K562 (cell line): ENCODE results near the gene LY6G6D. TPM values are rescaled to one million over a fixed set of nuclear protein-coding genes. Genes with fewer than 3 reads are reported as not detected.

ENCODE experiments used
- CBX5 ChIP-seq: IDR thresholded peaks from 2 replicates; pipeline ENCODE4 v1.6.1; 2014; ENCODE audit warnings: low read depth, borderline replicate concordance
- CGGBP1 ChIP-seq: fragments of 250-450 bp; sonication (Bioruptor Pico); IDR thresholded peaks from 2 replicates; pipeline ENCODE4 v1.9.0; 2021; ENCODE audit warnings: mild to moderate bottlenecking
- CREBBP ChIP-seq: IDR thresholded peaks from one replicate; pipeline ENCODE4 v1.6.1; 2012; ENCODE audit warnings: low read depth, mild to moderate bottlenecking, control low read depth, inconsistent platforms, low read length
- E2F6 ChIP-seq, 2 experiments: IDR thresholded peaks; 2 replicates each; pipeline ENCODE4 v1.6.1; 2011; ENCODE audit warnings: borderline replicate concordance in 1 of 2, control low read depth in 1 of 2, low read depth in 1 of 2, low read length in 1 of 2, mild to moderate bottlenecking in 1 of 2, mixed read lengths in 1 of 2, moderate library complexity in 1 of 2; ENCODE audit not compliant: insufficient read depth in 1 of 2, insufficient read length in 1 of 2, poor library complexity in 1 of 2, severe bottlenecking in 1 of 2; ENCODE audit errors: extremely low read depth in 1 of 2
- ERF ChIP-seq: fragments of 450-650 bp; formaldehyde crosslinking; IDR thresholded peaks from 2 replicates; pipeline ENCODE4 v1.4.0; 2020; ENCODE audit warnings: mild to moderate bottlenecking, mixed read lengths
- HLTF ChIP-seq: fragments of 450-650 bp; IDR thresholded peaks from 2 replicates; pipeline ENCODE4 v1.6.1; 2016
- HNRNPH1 ChIP-seq: fragments of 200-400 bp; formaldehyde crosslinking; optimal IDR thresholded peaks from 2 replicates; pipeline ENCODE3; 2017; ENCODE audit warnings: low read depth, mild to moderate bottlenecking, low read length, moderate library complexity
- HNRNPK ChIP-seq: fragments of 200-400 bp; formaldehyde crosslinking; IDR thresholded peaks from one replicate; pipeline ENCODE4 v1.6.1; 2018; ENCODE audit warnings: mild to moderate bottlenecking, low read depth, low read length; ENCODE audit not compliant: poor library complexity, severe bottlenecking
- KLF13 ChIP-seq: fragments of 450-650 bp; IDR thresholded peaks from 2 replicates; pipeline ENCODE4 v1.6.1; 2016; ENCODE audit warnings: missing genetic modification characterization, low read depth, mild to moderate bottlenecking, missing compliant biosample characterization, moderate library complexity, borderline replicate concordance
- LARP7 ChIP-seq: fragments of 450-650 bp; IDR thresholded peaks from 2 replicates; pipeline ENCODE4 v1.6.1; 2016
- LCOR ChIP-seq: sonication (generic); formaldehyde crosslinking; IDR thresholded peaks from 2 replicates; pipeline ENCODE4 v1.8.0; 2022; ENCODE audit warnings: mild to moderate bottlenecking, missing genetic modification reagents
- MCM2 ChIP-seq: fragments of 450-650 bp; IDR thresholded peaks from 2 replicates; pipeline ENCODE4 v1.6.1; 2017; ENCODE audit warnings: low read depth, mild to moderate bottlenecking
- MTA1 ChIP-seq: fragments of 450-650 bp; IDR thresholded peaks from 2 replicates; pipeline ENCODE4 v1.6.1; 2017; ENCODE audit warnings: borderline replicate concordance
- NFE2 ChIP-seq: IDR thresholded peaks from 2 replicates; pipeline ENCODE4 v1.6.1; 2014; ENCODE audit warnings: antibody characterized with exemption, low read depth
- POLR2B ChIP-seq: fragments of 450-650 bp; IDR thresholded peaks from 2 replicates; pipeline ENCODE4 v1.6.1; 2018; ENCODE audit warnings: low read depth; ENCODE audit not compliant: partially characterized antibody
- RBM34 ChIP-seq: fragments of 200-400 bp; formaldehyde crosslinking; IDR thresholded peaks from 2 replicates; pipeline ENCODE4 v1.6.1; 2018; ENCODE audit warnings: low read length, borderline replicate concordance; ENCODE audit not compliant: insufficient read depth
- RFX1 ChIP-seq: fragments of 450-650 bp; IDR thresholded peaks from 2 replicates; pipeline ENCODE4 v1.6.1; 2016; ENCODE audit warnings: mild to moderate bottlenecking, moderate library complexity
- SMARCC2 ChIP-seq: fragments of 450-650 bp; IDR thresholded peaks from 2 replicates; pipeline ENCODE4 v1.6.1; 2017; ENCODE audit warnings: antibody characterized with exemption, moderate library complexity, mild to moderate bottlenecking, low read depth
- SMC3 ChIP-seq: conservative IDR thresholded peaks from 2 replicates; pipeline ENCODE4 v1.6.1; 2011; ENCODE audit warnings: low read depth, low read length, improper control_type of control experiment; ENCODE audit not compliant: insufficient read depth
- SRSF9 ChIP-seq: fragments of 200-400 bp; formaldehyde crosslinking; IDR thresholded peaks from 2 replicates; pipeline ENCODE4 v1.6.1; 2017; ENCODE audit warnings: low read depth, low read length, borderline replicate concordance
- TAF1 ChIP-seq: IDR thresholded peaks from 2 replicates; pipeline ENCODE4 v1.6.1; 2011; ENCODE audit warnings: mild to moderate bottlenecking, low read length, moderate library complexity; ENCODE audit not compliant: insufficient read depth, control insufficient read depth, severe bottlenecking; ENCODE audit errors: extremely low read depth
- TRIM24 ChIP-seq, 2 experiments: fragments of 450-650 bp; IDR thresholded peaks; 2 replicates each; pipeline ENCODE4 v1.6.1; 2016
- ZC3H11A ChIP-seq: IDR thresholded peaks from 2 replicates; pipeline ENCODE4 v1.6.1; 2012; ENCODE audit warnings: low read depth, low read length, improper control_type of control experiment
- ZNF311 ChIP-seq: fragments of 250-450 bp; sonication (Bioruptor Pico); IDR thresholded peaks from 2 replicates; pipeline ENCODE4 v1.4.0; 2020; ENCODE audit warnings: mild to moderate bottlenecking, moderate library complexity
- ZNF324 ChIP-seq: fragments of 250-450 bp; sonication (Bioruptor Pico); IDR thresholded peaks from 2 replicates; pipeline ENCODE4 v1.4.0; 2020; ENCODE audit warnings: mild to moderate bottlenecking
- ZNF436 ChIP-seq: fragments of 250-450, 450-650 bp; sonication (Bioruptor Pico); formaldehyde crosslinking; IDR thresholded peaks from 2 replicates; pipeline ENCODE4 v1.7.0; 2020; ENCODE audit warnings: mild to moderate bottlenecking
- ZNF445 ChIP-seq: fragments of 250-450 bp; sonication (Bioruptor Pico); IDR thresholded peaks from 2 replicates; pipeline ENCODE4 v1.4.0; 2020; ENCODE audit warnings: low read depth, mild to moderate bottlenecking, moderate library complexity
- ZNF589 ChIP-seq: fragments of 200-800 bp; sonication (Bioruptor generic); IDR thresholded peaks from 2 replicates; pipeline ENCODE4 v1.6.1; 2016; ENCODE audit warnings: low read depth, missing genetic modification characterization, missing compliant biosample characterization
- ZNF699 ChIP-seq: fragments of 250-450 bp; sonication (Bioruptor Pico); IDR thresholded peaks from 2 replicates; pipeline ENCODE4 v1.8.0; 2021; ENCODE audit warnings: mild to moderate bottlenecking, moderate library complexity; ENCODE audit not compliant: insufficient replicate concordance
- ZNF717 ChIP-seq: fragments of 250-450 bp; sonication (Bioruptor Pico); IDR thresholded peaks from 2 replicates; pipeline ENCODE4 v1.5.0; 2021
- polyA plus RNA-seq, 8 experiments: library from polyadenylated mRNA; depleted of rRNA in 4 of 8; stranded (reverse) in 5 of 8; unstranded in 3 of 8; fragments of >200 nt; fragmentation: Nextera tagmentation in 2 of 8; fragmentation: Illumina TruSeq in 1 of 8; extraction: Ambion mirVana in 2 of 8; extraction: Trizol in 1 of 8; gene quantifications; 2 replicates each; pipeline versions ENCODE4 v1.2.1 to v1.2.3, GENCODE V29; 2011 to 2014; ENCODE audit warnings: inconsistent platforms in 1 of 8, missing spikeins in 1 of 8
- total RNA-seq, 7 experiments: library from RNA; depleted of rRNA in 6 of 7; stranded (reverse); fragments of >200 nt in 6 of 7; fragmentation: Illumina TruSeq in 2 of 7; extraction: Trizol in 2 of 7; gene quantifications; 2 replicates each; pipeline versions ENCODE4 v1.2.1 to v1.2.3, GENCODE V29; 2011 to 2021; ENCODE audit warnings: low replicate concordance in 1 of 7

LY6G6D gene
- total and polyA plus RNA-seq, 9 of the 15 experiments (the other 6 are each of a cell fraction or from before 2014, with no cell fraction given) = 0.30 to 0.38 TPM; not detected in 7

- TF ChIP-seq ZNF699 (CRISPR knock-in tag) (no peak), LCOR (CRISPR knock-in tag) (peak; percentile 67; the same call in 1 of the 2 replicates), NFE2 (peak; percentile 56; the same call in 1 of the 2 replicates), CGGBP1 (peak; percentile 80; the same call in 1 of the 2 replicates), ZNF717 (CRISPR knock-in tag) (no peak), ZNF589 (CRISPR knock-in tag) (no peak), TRIM24 (IDR thresholded peaks at IDR 0.05) (0 out of 4 replicates have a peak, but pooled peaks of 1 of the 2 experiments have one; percentile 7), ZNF445 (CRISPR knock-in tag) (peak; percentile 57; the same call in 1 of the 2 replicates), HLTF (peak; percentile 82; the same call in 1 of the 2 replicates), MTA1 (peak; percentile 78; the same call in 1 of the 2 replicates), RBM34 (no peak), MCM2 (no peak), CREBBP (no peak), SRSF9 (no peak), ZNF436 (CRISPR knock-in tag) (peak; percentile 48), ERF (CRISPR knock-in tag) (peak; percentile 88; the same call in 1 of the 2 replicates), POLR2B (peak; percentile 95), ZNF324 (CRISPR knock-in tag) (peak; percentile 25; the same call in 1 of the 2 replicates), KLF13 (peak; percentile 55; the same call in 1 of the 2 replicates), ZNF311 (CRISPR knock-in tag) (no peak), SMARCC2 (no peak; the same call in 1 of the 2 replicates), E2F6 (IDR thresholded peaks at IDR 0.05; ENCODE audit: borderline replicate concordance in 1 of 2, extremely low read depth in 1 of 2, insufficient read depth in 1 of 2, insufficient read length in 1 of 2, low read depth in 1 of 2, low read length in 1 of 2, poor library complexity in 1 of 2, severe bottlenecking in 1 of 2) (peak in 1 of 2 experiments; percentile 61), HNRNPH1 (no peak), RFX1 (no peak), LARP7 (peak; percentile 83), SMC3 (no peak), CBX5 (no peak), ZC3H11A (no peak), TAF1 (peak; percentile 93), HNRNPK (no peak)
Observed at GRCh38 chr6:31665501-31666336, 49.4 kb upstream of the LY6G6D start, which contains the start of gene CSNK2B (continued).
